NK-92 (cell line): ENCODE measurements around the gene HECTD2.
"Not testable (repeated sequence)": the region's sequence is repeated elsewhere in the genome, so short reads cannot be mapped to it uniquely, and the experiment has no call there.

Experiments
- DNase-seq: peaks from one replicate; lab custom pipeline; 2025; ENCODE audit not compliant: unreplicated experiment; lab: John Stamatoyannopoulos, UW

The HECTD2 gene

GRCh38 chr10:91409869-91410637 lies at the start of gene HECTD2:
TSS of gene HECTD2 (plus strand) at chr10:91410344. CDS start at chr10:91410439, 95 bp downstream.
- no peak for DNase-seq

- DNase-seq: no peak
Measured at GRCh38 chr10:91360461-91360860, 49.7 kb upstream of the HECTD2 start.

- DNase-seq: not testable (repeated sequence)
Measured at GRCh38 chr10:91365519-91365918, 44.6 kb upstream of the HECTD2 start.

GRCh38 chr10:91366704-91367103 lies 43.4 kb upstream of the HECTD2 start:
- DNase-seq: no peak

- no peak for DNase-seq
Measured at GRCh38 chr10:91367127-91367531, 43.0 kb upstream of the HECTD2 start.

- no peak for DNase-seq
Measured at GRCh38 chr10:91367558-91367957, 42.6 kb upstream of the HECTD2 start.

- DNase-seq: not testable (repeated sequence)
Measured at GRCh38 chr10:91369978-91370589, 40.1 kb upstream of the HECTD2 start.

- no peak for DNase-seq
Measured at GRCh38 chr10:91374052-91374451, 36.1 kb upstream of the HECTD2 start.

GRCh38 chr10:91378061-91378460 lies 32.1 kb upstream of the HECTD2 start:
- no peak for DNase-seq

- no peak for DNase-seq
Measured at GRCh38 chr10:91380873-91381256, 29.3 kb upstream of the HECTD2 start.

GRCh38 chr10:91381257-91381891 lies 28.8 kb upstream of the HECTD2 start:
- DNase-seq: no peak

- DNase-seq: no peak
Measured at GRCh38 chr10:91385306-91386085, 24.6 kb upstream of the HECTD2 start.

- DNase-seq: no peak
Measured at GRCh38 chr10:91389636-91390512, 20.3 kb upstream of the HECTD2 start.

GRCh38 chr10:91390513-91390825 lies 19.7 kb upstream of the HECTD2 start:
- DNase-seq: not testable (repeated sequence)

GRCh38 chr10:91391920-91392319 lies 18.2 kb upstream of the HECTD2 start:
- no peak for DNase-seq

GRCh38 chr10:91406322-91406721 lies 3.8 kb upstream of the HECTD2 start:
- no peak for DNase-seq

GRCh38 chr10:91409069-91409868 lies 875 bp upstream of the HECTD2 start:
- no peak for DNase-seq

GRCh38 chr10:91410638-91411371 lies 661 bp downstream of the HECTD2 start:
- no peak for DNase-seq

- DNase-seq: no peak
Measured at GRCh38 chr10:91411621-91412020, 1.5 kb downstream of the HECTD2 start.
